Measurements from ENCODE around the gene ZNF549. TPM values are rescaled to one million over a fixed set of nuclear protein-coding genes. Genes with fewer than 3 reads are reported as not detected.
A peak's percentile ranks its signal among the peaks of the same experiment; 100 is the strongest.

The ZNF549 gene
- total and polyA plus RNA-seq, 2 of the 13 experiments (the other 11 are each of a cell fraction or from before 2014, with no cell fraction given) = 2.8 to 6.4 TPM

- TF ChIP-seq, protein P1, sequence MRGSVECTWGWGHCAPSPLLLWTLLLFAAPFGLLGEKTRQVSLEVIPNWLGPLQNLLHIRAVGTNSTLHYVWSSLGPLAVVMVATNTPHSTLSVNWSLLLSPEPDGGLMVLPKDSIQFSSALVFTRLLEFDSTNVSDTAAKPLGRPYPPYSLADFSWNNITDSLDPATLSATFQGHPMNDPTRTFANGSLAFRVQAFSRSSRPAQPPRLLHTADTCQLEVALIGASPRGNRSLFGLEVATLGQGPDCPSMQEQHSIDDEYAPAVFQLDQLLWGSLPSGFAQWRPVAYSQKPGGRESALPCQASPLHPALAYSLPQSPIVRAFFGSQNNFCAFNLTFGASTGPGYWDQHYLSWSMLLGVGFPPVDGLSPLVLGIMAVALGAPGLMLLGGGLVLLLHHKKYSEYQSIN (CRISPR knock-in tag; IDR thresholded peaks at IDR 0.05; ENCODE audit: borderline replicate concordance) = no peak
- TF ChIP-seq, protein P2, sequence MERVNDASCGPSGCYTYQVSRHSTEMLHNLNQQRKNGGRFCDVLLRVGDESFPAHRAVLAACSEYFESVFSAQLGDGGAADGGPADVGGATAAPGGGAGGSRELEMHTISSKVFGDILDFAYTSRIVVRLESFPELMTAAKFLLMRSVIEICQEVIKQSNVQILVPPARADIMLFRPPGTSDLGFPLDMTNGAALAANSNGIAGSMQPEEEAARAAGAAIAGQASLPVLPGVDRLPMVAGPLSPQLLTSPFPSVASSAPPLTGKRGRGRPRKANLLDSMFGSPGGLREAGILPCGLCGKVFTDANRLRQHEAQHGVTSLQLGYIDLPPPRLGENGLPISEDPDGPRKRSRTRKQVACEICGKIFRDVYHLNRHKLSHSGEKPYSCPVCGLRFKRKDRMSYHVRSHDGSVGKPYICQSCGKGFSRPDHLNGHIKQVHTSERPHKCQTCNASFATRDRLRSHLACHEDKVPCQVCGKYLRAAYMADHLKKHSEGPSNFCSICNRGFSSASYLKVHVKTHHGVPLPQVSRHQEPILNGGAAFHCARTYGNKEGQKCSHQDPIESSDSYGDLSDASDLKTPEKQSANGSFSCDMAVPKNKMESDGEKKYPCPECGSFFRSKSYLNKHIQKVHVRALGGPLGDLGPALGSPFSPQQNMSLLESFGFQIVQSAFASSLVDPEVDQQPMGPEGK (CRISPR knock-in tag; IDR thresholded peaks at IDR 0.05) = peak; percentile 31; the same call in 1 of the 2 replicates
- TF ChIP-seq ZNF543 (CRISPR knock-in tag; IDR thresholded peaks at IDR 0.05) = peak; percentile 81; the same call in 1 of the 2 replicates
- 0 out of 2 replicates have a peak, but pooled peaks have one; percentile 53 for TF ChIP-seq ZNF383 (CRISPR knock-in tag; IDR thresholded peaks at IDR 0.05; ENCODE audit: borderline replicate concordance)
- TF ChIP-seq ZNF136 (CRISPR knock-in tag; IDR thresholded peaks at IDR 0.05; ENCODE audit: low read depth) = no peak
- TF ChIP-seq GTF2F1 (IDR thresholded peaks at IDR 0.05; ENCODE audit: low read length) = no peak
- no peak for TF ChIP-seq ZMYM2 (CRISPR knock-in tag; IDR thresholded peaks at IDR 0.05)
- no peak for TF ChIP-seq SYNCRIP (IDR thresholded peaks at IDR 0.05; ENCODE audit: insufficient read depth, low read depth, low read length)
- TF ChIP-seq SIX1 (CRISPR knock-in tag; IDR thresholded peaks at IDR 0.05; ENCODE audit: borderline replicate concordance) = no peak
- 0 out of 2 replicates have a peak, but pooled peaks have one; percentile 59 for TF ChIP-seq ZNF703 (CRISPR knock-in tag; IDR thresholded peaks at IDR 0.05; ENCODE audit: borderline replicate concordance)
- no peak for TF ChIP-seq ZNF256 (CRISPR knock-in tag; conservative IDR thresholded peaks at IDR 0.05)
- no peak for TF ChIP-seq NFKB2 (CRISPR knock-in tag; IDR thresholded peaks at IDR 0.05; ENCODE audit: borderline replicate concordance)
- TF ChIP-seq BCL6 (CRISPR knock-in tag; IDR thresholded peaks at IDR 0.05) = no peak
- no peak for TF ChIP-seq TARDBP (CRISPR knock-in tag; IDR thresholded peaks at IDR 0.05)
- TF ChIP-seq ZNF556 (CRISPR knock-in tag; IDR thresholded peaks at IDR 0.05; ENCODE audit: borderline replicate concordance) = 0 out of 2 replicates have a peak, but pooled peaks have one; percentile 23
- TF ChIP-seq SMYD3 (CRISPR knock-in tag; IDR thresholded peaks at IDR 0.05) = no peak
- TF ChIP-seq, protein P3, sequence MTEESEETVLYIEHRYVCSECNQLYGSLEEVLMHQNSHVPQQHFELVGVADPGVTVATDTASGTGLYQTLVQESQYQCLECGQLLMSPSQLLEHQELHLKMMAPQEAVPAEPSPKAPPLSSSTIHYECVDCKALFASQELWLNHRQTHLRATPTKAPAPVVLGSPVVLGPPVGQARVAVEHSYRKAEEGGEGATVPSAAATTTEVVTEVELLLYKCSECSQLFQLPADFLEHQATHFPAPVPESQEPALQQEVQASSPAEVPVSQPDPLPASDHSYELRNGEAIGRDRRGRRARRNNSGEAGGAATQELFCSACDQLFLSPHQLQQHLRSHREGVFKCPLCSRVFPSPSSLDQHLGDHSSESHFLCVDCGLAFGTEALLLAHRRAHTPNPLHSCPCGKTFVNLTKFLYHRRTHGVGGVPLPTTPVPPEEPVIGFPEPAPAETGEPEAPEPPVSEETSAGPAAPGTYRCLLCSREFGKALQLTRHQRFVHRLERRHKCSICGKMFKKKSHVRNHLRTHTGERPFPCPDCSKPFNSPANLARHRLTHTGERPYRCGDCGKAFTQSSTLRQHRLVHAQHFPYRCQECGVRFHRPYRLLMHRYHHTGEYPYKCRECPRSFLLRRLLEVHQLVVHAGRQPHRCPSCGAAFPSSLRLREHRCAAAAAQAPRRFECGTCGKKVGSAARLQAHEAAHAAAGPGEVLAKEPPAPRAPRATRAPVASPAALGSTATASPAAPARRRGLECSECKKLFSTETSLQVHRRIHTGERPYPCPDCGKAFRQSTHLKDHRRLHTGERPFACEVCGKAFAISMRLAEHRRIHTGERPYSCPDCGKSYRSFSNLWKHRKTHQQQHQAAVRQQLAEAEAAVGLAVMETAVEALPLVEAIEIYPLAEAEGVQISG (CRISPR knock-in tag; IDR thresholded peaks at IDR 0.05) = peak; percentile 23; the same call in 1 of the 2 replicates
- no peak for TF ChIP-seq FOSL2 (CRISPR knock-in tag; IDR thresholded peaks at IDR 0.05)
- TF ChIP-seq, protein P4, sequence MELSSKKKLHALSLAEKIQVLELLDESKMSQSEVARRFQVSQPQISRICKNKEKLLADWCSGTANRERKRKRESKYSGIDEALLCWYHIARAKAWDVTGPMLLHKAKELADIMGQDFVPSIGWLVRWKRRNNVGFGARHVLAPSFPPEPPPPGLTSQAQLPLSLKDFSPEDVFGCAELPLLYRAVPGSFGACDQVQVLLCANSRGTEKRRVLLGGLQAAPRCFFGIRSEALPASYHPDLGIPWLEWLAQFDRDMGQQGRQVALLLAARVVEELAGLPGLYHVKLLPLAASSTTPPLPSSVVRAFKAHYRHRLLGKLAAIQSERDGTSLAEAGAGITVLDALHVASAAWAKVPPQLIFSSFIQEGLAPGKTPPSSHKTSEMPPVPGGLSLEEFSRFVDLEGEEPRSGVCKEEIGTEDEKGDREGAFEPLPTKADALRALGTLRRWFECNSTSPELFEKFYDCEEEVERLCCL (CRISPR knock-in tag; IDR thresholded peaks at IDR 0.05; ENCODE audit: borderline replicate concordance) = no peak
- no peak for TF ChIP-seq ZNF557 (CRISPR knock-in tag; IDR thresholded peaks at IDR 0.05)
- no peak for TF ChIP-seq SALL1 (CRISPR knock-in tag; IDR thresholded peaks at IDR 0.05)
- TF ChIP-seq MLLT10 (CRISPR knock-in tag; IDR thresholded peaks at IDR 0.05) = no peak
- no peak for TF ChIP-seq NCOA5 (CRISPR knock-in tag; IDR thresholded peaks at IDR 0.05)
Measured at GRCh38 chr19:57559008-57559403, 31.9 kb downstream of the ZNF549 start (continued).

Measured in HepG2 (cell line).